HG03045 (cell line): ENCODE data around the gene COX4I2.
"Not testable (repeated sequence)": the region's sequence is repeated elsewhere in the genome, so short reads cannot be mapped to it uniquely, and the experiment has no call there.

Experiments used
- ATAC-seq: cut with Tn5 transposase; IDR thresholded peaks from one replicate; pipeline ENCODE4 v1.9.1; 2021; ENCODE audit warnings: mild to moderate bottlenecking, moderate library complexity; ENCODE audit not compliant: unreplicated experiment

Gene COX4I2

GRCh38 chr20:31637660-31638059, at the start of gene COX4I2:
COX4I2 (plus strand) TSS chr20:31637912; CDS start chr20:31639018, 1,106 bp downstream.
- no peak for ATAC-seq

DNA sequence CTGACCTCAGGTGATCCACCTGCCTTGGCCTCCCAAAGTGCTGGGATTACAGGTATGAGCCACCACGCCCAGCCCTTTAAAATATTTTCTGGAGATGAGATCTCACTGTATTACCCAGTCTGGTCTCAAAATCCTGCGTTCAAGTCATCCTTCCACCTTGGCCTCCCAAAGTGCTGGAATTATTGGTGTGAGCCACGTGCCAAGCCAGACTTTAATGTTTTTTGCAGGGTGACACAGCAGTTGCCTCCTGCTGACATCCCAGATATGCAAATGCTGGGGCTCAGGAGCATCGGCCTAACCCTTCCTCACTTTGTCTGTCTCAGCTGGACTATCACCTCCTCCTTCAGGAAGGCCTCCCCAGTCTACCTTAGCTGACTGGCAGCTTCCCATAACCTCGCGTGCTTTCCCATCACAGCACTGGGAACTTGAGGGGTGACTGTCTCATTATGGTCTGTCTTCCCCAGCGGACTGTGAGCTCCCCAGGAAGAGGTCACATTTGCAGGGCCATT, 46.9 kb upstream of the COX4I2 start:
- ATAC-seq = no peak

GRCh38 chr20:31593221-31594001, 44.3 kb upstream of the COX4I2 start:
- ATAC-seq = no peak

GRCh38 chr20:31594002-31594557, 43.6 kb upstream of the COX4I2 start:
- no peak for ATAC-seq

DNA sequence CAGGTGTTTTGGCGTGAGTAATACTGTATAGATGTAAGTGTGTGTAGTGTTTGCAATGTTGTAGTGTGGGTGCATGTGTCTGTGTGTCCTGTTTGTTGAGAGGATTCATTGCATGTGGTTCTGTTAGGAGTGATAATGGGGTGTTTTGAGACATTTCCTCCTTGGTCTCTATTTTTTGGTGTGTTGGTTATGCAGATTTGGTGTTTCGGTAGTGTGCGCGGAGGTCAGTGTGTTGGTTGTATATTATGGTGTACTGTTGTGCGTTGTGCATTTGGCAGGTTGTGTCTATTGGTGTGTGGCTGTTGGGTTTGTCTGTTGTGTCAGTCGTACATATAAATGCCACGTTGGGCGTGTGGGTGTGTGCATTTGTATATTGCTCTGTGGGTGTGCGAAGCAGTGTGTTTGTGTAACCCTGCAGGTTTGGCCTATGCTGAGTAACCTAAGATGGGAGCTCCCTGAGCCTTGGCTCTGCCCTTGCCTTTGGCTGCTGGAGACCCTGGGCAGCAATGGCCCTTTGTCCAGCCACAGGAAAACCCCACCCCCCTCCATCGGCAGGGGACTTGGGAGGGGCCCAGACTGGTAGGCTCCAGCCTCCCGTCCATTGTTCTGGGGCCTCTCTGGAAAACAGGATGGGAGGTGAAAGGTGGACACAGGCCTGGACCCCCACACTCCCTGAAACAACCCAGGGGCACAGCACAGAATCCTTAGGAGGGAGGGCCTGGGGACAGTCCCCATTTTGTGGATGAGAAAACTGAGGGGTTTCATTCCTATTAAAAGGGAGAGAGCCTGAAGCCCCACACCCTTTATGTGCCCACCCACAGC, 42.9 kb upstream of the COX4I2 start:
- no peak for ATAC-seq

DNA sequence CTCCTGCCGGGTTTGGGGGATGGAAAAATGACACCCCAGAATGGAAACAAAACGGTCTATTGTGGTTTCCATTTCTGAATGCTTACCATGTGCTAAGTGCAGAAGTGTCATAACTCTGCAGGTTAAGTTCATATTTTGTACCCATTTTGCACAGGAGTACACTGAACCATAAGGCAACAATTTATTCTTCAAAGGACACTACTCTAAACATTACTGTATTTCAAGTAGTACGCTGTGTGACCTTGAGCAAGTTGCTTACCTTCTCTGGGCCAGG, 42.4 kb upstream of the COX4I2 start:
- ATAC-seq = no peak

- no peak for ATAC-seq
Measured at GRCh38 chr20:31595654-31596411, 41.9 kb upstream of the COX4I2 start.

DNA sequence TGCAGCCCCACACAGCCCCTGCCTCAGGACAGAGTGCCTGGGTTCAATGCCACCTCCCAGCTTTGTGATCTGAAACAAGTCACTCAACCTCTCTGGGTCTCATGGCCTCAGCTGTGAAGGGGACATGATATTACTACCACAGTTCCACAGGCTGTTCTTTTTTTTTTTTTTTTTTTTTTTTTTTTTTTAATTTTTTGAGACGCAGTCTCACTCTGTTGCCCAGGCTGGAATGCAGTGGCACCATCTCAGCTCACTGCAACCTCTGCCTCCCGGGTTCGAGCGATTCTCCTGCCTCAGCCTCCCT, 41.3 kb upstream of the COX4I2 start:
- not testable (repeated sequence) for ATAC-seq

DNA sequence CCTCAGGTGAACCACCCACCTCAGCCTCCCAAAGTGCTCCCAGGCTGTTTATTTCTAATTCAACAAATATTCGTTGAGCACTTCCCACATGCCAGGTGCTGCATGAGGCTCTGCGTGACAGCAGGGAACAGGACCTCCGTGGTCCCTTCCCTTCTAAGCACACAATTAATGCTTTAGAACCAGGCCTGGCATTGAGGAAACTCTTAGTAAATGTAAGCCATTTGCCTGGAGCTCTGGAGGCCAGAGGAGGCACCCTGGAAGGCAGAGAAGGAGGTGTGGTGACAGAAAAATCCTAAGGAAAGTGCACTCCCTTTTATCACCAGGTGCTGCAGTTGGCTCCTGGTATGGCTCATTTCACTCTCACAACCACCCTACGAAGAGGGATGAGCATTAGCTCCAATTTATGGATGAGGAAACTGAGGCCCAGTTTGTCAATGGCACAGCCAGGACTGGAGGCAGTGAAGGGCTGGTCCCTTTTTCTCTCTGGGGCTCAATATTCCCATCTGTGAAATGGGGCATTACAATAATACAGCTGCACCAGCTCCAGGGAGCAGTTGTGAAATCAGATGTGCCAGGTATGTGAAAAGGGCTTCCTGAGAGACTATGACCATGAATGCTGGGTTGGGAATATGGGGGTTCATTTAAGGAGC, 40.8 kb upstream of the COX4I2 start:
- ATAC-seq = no peak

- ATAC-seq = no peak
Measured at GRCh38 chr20:31597481-31597855, 40.2 kb upstream of the COX4I2 start.

- ATAC-seq = no peak
Measured at GRCh38 chr20:31602431-31602778, 35.3 kb upstream of the COX4I2 start.

- ATAC-seq = peak; percentile 46
Measured at GRCh38 chr20:31602779-31603441, 34.8 kb upstream of the COX4I2 start.

- ATAC-seq = peak; percentile 44
Measured at GRCh38 chr20:31603822-31604566, 33.7 kb upstream of the COX4I2 start.

GRCh38 chr20:31604567-31605030, 33.1 kb upstream of the COX4I2 start:
- no peak for ATAC-seq

- ATAC-seq = peak; percentile 90
Measured at GRCh38 chr20:31605031-31605901, 32.4 kb upstream of the COX4I2 start, which contains the start of gene ID1. ID1 (plus strand) TSS chr20:31605289; CDS start chr20:31605388, 99 bp downstream.

- ATAC-seq = no peak
Measured at GRCh38 chr20:31605902-31606803, 31.6 kb upstream of the COX4I2 start.
